ENCODE data around the gene LRRC8E. TPM values are rescaled to one million over a fixed set of nuclear protein-coding genes. Genes with fewer than 3 reads are reported as not detected.

The LRRC8E gene
- total and polyA plus RNA-seq, 2 of the 8 experiments (the other 6 are each of a cell fraction or from before 2014, with no cell fraction given): 2.7 to 2.9 TPM

DNA sequence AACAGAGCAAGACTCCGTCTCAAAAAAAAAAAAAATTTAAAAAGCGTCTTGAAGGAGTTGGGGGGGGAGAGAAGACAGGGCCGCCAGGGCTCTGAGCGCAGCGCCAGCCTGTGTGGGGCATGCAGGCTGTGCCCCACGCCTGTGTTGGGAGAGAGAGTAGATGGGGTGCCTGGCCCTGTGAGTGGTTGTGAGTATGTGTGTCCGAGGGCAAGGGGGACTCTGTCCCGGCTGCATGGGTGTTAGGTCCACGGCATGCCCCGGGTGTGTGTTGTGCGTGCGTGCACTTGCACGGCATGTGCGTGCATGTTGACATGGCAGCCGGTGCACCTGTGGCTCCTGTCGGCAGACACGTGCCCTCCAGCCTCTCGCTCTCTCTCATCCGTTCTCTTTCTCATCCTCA, 18.8 kb downstream of the LRRC8E start:
- Histone ChIP-seq H2BK12ac (ENCODE audit: low read depth, low read length) (no peak overlapping the region), H4K20me1 (replicated peaks in 1 of 2; ENCODE audit: control insufficient read depth in 1 of 2, insufficient read depth in 2 of 2, low read length in 2 of 2) (peaks cover 4 to 18% of the 10 kb centered on the region in 2 experiments), H2BK20ac (ENCODE audit: low read length) (no peak overlapping the region), H2AFZ (ENCODE audit: low read length) (no peak overlapping the region), H3K9me3 (ENCODE audit: insufficient read depth in 2 of 2, low read depth in 1 of 2, low read length in 1 of 2) (no peaks in the 10 kb centered on the region), H4K5ac (ENCODE audit: insufficient read length, low read depth, low read length) (no peak overlapping the region), H4K91ac (replicated peaks; ENCODE audit: insufficient read length, low read length) (no peak overlapping the region), H3K79me2 (ENCODE audit: control insufficient read depth in 1 of 2, insufficient read depth in 2 of 2, low read length in 2 of 2) (peaks cover 0 to 22% of the 10 kb centered on the region in 2 experiments; a peak in 2 of 4 replicates), H3K79me1 (ENCODE audit: low read depth, low read length) (peaks cover 11% of the 10 kb centered on the region), H3K27me3 (replicated peaks in 1 of 4; ENCODE audit: control insufficient read depth in 3 of 4, extremely low read depth in 1 of 4, insufficient read depth in 3 of 4, low read length in 3 of 4) (no peaks in the 10 kb centered on the region), H2BK120ac (replicated peaks; ENCODE audit: low read depth, low read length) (no peak overlapping the region), H3K4me2 (ENCODE audit: insufficient read depth in 1 of 2, low read depth in 2 of 2, low read length in 2 of 2) (no peak overlapping the region), H4K8ac (ENCODE audit: extremely low read depth, insufficient read depth, low read length) (peak overlapping the region; percentile 83; the same call in 1 of the 2 replicates), H3K18ac (ENCODE audit: extremely low read depth, low read length) (no peak overlapping the region), H3K23ac (ENCODE audit: insufficient read length) (no peak overlapping the region), H2AK5ac (ENCODE audit: low read depth, low read length) (no peak overlapping the region), H3K4me3 (ENCODE audit: extremely low read depth in 1 of 4, insufficient read depth in 2 of 4, low read depth in 3 of 4, low read length in 4 of 4) (no peak overlapping the region), H3K36me3 (ENCODE audit: control insufficient read depth in 2 of 4, insufficient read depth in 4 of 4, low read length in 3 of 4) (peaks cover 5 to 23% (median 15%) of the 10 kb centered on the region in 4 experiments; a peak in 5 of 8 replicates), H2BK5ac (ENCODE audit: low read depth, low read length) (no peak overlapping the region), H3K23me2 (ENCODE audit: low read depth, low read length) (peaks cover 13% of the 10 kb centered on the region), H3K9ac (replicated peaks in 1 of 4; ENCODE audit: extremely low read depth in 1 of 4, low read depth in 3 of 4, low read length in 3 of 4) (no peak overlapping the region), H3K56ac (replicated peaks; ENCODE audit: insufficient read length, low read depth, low read length) (no peak overlapping the region), H3K4ac (replicated peaks; ENCODE audit: insufficient read length, low read depth, low read length) (no peak overlapping the region), H3K27ac (ENCODE audit: low read depth, low read length) (no peak overlapping the region), H2BK15ac (ENCODE audit: low read length) (no peak overlapping the region), H3K4me1 (replicated peaks in 1 of 4; ENCODE audit: control insufficient read depth in 3 of 4, insufficient read depth in 4 of 4, low read length in 3 of 4) (peaks cover 0 to 13% (median 7%) of the 10 kb centered on the region in 4 experiments; a peak in 5 of 7 replicates), H3K14ac (ENCODE audit: insufficient read length) (no peak overlapping the region)
- FAIRE-seq (no peak), DNase-seq (ENCODE audit: low read depth in 1 of 2, low spot score in 2 of 2) (no peak)
- 99% methylated on average over 17 of the region's 19 CpGs; no CpG with 5 or more reads in 1 of the 2 experiments for WGBS, 2 experiments (ENCODE audit: extremely low coverage in 1 of 2, insufficient coverage in 1 of 2, insufficient read length in 1 of 2, insufficient replicate concordance in 2 of 2, low coverage in 1 of 2, low lambda C conversion rate in 2 of 2, missing lambda C conversion rate in 1 of 2)
- ChIA-PET CTCF (ENCODE audit: partially characterized antibody) (interaction anchor here (0.6 to 1.8 kb wide), 2 partner anchors 10 to 61 kb away, joined by 3 to 12 read pairs; no protein-coding TSS in a partner anchor), POLR2A (ENCODE audit: partially characterized antibody) (no interaction called here)
- no peak for TF ChIP-seq CHD2 (IDR thresholded peaks at IDR 0.05; ENCODE audit: low read length)
- no peak for TF ChIP-seq EP300 (IDR thresholded peaks at IDR 0.05; ENCODE audit: borderline replicate concordance in 1 of 2, low read depth in 2 of 2, low read length in 2 of 2)
- no peak for TF ChIP-seq PHF8 (conservative IDR thresholded peaks at IDR 0.05; ENCODE audit: low read depth, low read length)
- TF ChIP-seq SP4 (IDR thresholded peaks at IDR 0.05; ENCODE audit: low read length): no peak
- TF ChIP-seq CBX5 (IDR thresholded peaks at IDR 0.05; ENCODE audit: low read depth, low read length): no peak
- no peak for TF ChIP-seq HDAC6 (IDR thresholded peaks at IDR 0.05; ENCODE audit: low read depth, low read length)
- no peak for TF ChIP-seq HDAC2 (IDR thresholded peaks at IDR 0.05; ENCODE audit: borderline replicate concordance in 1 of 2, low read depth in 2 of 2, low read length in 2 of 2)
- TF ChIP-seq SRF (IDR thresholded peaks at IDR 0.05; ENCODE audit: low read depth, low read length): no peak
- TF ChIP-seq TAF7 (optimal IDR thresholded peaks at IDR 0.05; ENCODE audit: borderline replicate concordance, low read depth, low read length): no peak

Data from H1 (cell line).